NCI-H2196 treated with DMSO at 0.1 percent for 48 hours (cell line): Measurements from ENCODE around the gene TM4SF4.

Source experiments
- DNase-seq: peaks from one replicate; lab custom pipeline; 2025; ENCODE audit not compliant: unreplicated experiment; lab: John Stamatoyannopoulos, UW

The TM4SF4 gene

GRCh38 chr3:149542375-149543312 lies 68.1 kb downstream of the TM4SF4 start:
- no peak for DNase-seq

- no peak for DNase-seq
Measured at GRCh38 chr3:149545049-149545448, 70.6 kb downstream of the TM4SF4 start.

- DNase-seq: no peak
Measured at GRCh38 chr3:149547413-149547812, 72.9 kb downstream of the TM4SF4 start.

- DNase-seq: no peak
Measured at GRCh38 chr3:149547954-149548668, 73.6 kb downstream of the TM4SF4 start.

- DNase-seq: no peak
Measured at GRCh38 chr3:149548669-149549065, 74.2 kb downstream of the TM4SF4 start.

GRCh38 chr3:149551500-149551899 lies 77.0 kb downstream of the TM4SF4 start:
- DNase-seq: no peak

GRCh38 chr3:149552700-149553099 lies 78.2 kb downstream of the TM4SF4 start:
- DNase-seq: no peak
